HG02798 (cell line): ENCODE measurements around the gene FUT4.

Experiments
- ATAC-seq: cut with Tn5 transposase; IDR thresholded peaks from one replicate; pipeline ENCODE4 v1.9.1; 2021; ENCODE audit warnings: mild to moderate bottlenecking; ENCODE audit not compliant: unreplicated experiment, poor library complexity

The FUT4 gene

GRCh38 chr11:94595076-94595475 is 51.4 kb downstream of the FUT4 start:
- ATAC-seq, result peak; percentile 53

DNA sequence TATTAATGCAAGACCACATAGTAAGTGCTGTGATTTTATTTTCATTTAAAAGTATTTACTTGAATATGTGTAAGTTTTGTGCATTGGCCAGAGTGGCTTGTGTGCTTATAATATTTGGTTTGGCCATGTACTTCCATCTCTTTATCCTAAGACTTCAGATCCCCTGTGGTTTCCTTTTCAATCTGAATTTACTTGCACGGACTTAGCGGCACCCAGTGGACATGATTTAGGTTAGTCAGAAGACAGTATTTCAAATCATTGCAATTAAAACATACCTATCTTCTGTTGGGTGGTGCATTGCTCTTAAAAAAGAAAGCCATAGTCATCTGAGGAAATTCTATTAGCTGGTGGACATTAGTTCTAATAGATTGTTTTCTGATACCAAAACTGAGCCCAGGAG is 54.2 kb downstream of the FUT4 start:
- ATAC-seq, result no peak
